ENCODE measurements around the gene GABRB3. TPM values are rescaled to one million over a fixed set of nuclear protein-coding genes. Genes with fewer than 3 reads are reported as not detected.

GABRB3 gene
- polyA plus RNA-seq, 1 donor from 2014 or later = 78.3 TPM

DNA sequence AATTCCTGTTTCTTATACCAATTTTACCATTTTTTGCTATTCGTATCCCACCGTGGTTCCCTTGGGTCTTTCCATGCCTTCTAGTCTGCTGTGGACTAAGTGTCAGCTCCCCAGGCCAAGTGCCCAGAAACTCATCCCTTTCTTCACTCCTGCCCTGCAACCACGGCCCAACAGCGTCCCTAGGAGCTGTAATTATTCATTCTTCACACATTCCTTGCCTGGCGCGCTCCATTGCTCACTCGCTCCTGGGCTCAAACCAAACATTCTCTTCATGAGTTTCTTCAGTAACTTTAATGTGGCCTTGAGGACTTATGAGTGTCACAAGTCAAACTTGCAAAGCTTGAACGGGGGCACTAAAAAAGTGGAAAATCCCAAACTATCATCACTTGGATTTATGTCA is 15.7 kb downstream of the GABRB3 start:
- Histone ChIP-seq H3F3A (ENCODE audit: insufficient read depth, low read length, poor library complexity, severe bottlenecking) (no peaks in the 10 kb centered on the region), H3K27me3 (ENCODE audit: insufficient read depth, low read depth, low read length) (no peaks in the 10 kb centered on the region), H4K20me1 (ENCODE audit: insufficient read depth) (peaks cover 2% of the 10 kb centered on the region), H3K4me3 (ENCODE audit: low read length) (no peak overlapping the region), H3K79me2 (replicated peaks; ENCODE audit: insufficient read depth, low read length) (peaks cover 27% of the 10 kb centered on the region), H3K27ac (ENCODE audit: low read length) (no peak overlapping the region), H2AFZ (ENCODE audit: low read depth, low read length) (no peak overlapping the region), H3K36me3 (ENCODE audit: insufficient read depth, low read length) (no peaks in the 10 kb centered on the region), H3K9ac (ENCODE audit: low read length) (no peak overlapping the region), H3K9me3 (ENCODE audit: low read length) (no peaks in the 10 kb centered on the region), H3K9me2 (ENCODE audit: insufficient read depth, low read length) (no peaks in the 10 kb centered on the region), H3K4me2 (ENCODE audit: low read length) (no peak overlapping the region)
- TF ChIP-seq, protein P1, sequence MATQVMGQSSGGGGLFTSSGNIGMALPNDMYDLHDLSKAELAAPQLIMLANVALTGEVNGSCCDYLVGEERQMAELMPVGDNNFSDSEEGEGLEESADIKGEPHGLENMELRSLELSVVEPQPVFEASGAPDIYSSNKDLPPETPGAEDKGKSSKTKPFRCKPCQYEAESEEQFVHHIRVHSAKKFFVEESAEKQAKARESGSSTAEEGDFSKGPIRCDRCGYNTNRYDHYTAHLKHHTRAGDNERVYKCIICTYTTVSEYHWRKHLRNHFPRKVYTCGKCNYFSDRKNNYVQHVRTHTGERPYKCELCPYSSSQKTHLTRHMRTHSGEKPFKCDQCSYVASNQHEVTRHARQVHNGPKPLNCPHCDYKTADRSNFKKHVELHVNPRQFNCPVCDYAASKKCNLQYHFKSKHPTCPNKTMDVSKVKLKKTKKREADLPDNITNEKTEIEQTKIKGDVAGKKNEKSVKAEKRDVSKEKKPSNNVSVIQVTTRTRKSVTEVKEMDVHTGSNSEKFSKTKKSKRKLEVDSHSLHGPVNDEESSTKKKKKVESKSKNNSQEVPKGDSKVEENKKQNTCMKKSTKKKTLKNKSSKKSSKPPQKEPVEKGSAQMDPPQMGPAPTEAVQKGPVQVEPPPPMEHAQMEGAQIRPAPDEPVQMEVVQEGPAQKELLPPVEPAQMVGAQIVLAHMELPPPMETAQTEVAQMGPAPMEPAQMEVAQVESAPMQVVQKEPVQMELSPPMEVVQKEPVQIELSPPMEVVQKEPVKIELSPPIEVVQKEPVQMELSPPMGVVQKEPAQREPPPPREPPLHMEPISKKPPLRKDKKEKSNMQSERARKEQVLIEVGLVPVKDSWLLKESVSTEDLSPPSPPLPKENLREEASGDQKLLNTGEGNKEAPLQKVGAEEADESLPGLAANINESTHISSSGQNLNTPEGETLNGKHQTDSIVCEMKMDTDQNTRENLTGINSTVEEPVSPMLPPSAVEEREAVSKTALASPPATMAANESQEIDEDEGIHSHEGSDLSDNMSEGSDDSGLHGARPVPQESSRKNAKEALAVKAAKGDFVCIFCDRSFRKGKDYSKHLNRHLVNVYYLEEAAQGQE (IDR thresholded peaks at IDR 0.05; ENCODE audit: borderline replicate concordance) = no peak
- TF ChIP-seq MXI1 (conservative IDR thresholded peaks at IDR 0.05; ENCODE audit: poor library complexity, severe bottlenecking) = no peak
- no peak for TF ChIP-seq EP300 (conservative IDR thresholded peaks at IDR 0.05; ENCODE audit: poor library complexity, severe bottlenecking)
- TF ChIP-seq TAF1 (IDR thresholded peaks at IDR 0.05; ENCODE audit: low read depth) = no peak
- TF ChIP-seq SMC3 (conservative IDR thresholded peaks at IDR 0.05; ENCODE audit: poor library complexity) = no peak
- TF ChIP-seq, protein P2, sequence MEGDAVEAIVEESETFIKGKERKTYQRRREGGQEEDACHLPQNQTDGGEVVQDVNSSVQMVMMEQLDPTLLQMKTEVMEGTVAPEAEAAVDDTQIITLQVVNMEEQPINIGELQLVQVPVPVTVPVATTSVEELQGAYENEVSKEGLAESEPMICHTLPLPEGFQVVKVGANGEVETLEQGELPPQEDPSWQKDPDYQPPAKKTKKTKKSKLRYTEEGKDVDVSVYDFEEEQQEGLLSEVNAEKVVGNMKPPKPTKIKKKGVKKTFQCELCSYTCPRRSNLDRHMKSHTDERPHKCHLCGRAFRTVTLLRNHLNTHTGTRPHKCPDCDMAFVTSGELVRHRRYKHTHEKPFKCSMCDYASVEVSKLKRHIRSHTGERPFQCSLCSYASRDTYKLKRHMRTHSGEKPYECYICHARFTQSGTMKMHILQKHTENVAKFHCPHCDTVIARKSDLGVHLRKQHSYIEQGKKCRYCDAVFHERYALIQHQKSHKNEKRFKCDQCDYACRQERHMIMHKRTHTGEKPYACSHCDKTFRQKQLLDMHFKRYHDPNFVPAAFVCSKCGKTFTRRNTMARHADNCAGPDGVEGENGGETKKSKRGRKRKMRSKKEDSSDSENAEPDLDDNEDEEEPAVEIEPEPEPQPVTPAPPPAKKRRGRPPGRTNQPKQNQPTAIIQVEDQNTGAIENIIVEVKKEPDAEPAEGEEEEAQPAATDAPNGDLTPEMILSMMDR (IDR thresholded peaks at IDR 0.05; ENCODE audit: poor library complexity, severe bottlenecking) = no peak
- no peak for TF ChIP-seq POLR2AphosphoS5 (IDR thresholded peaks at IDR 0.05)
- no peak for TF ChIP-seq RAD21 (conservative IDR thresholded peaks at IDR 0.05)
- no peak for TF ChIP-seq EZH2 (IDR thresholded peaks at IDR 0.05; ENCODE audit: borderline replicate concordance, insufficient read depth, low read length, poor library complexity, severe bottlenecking)

DNA sequence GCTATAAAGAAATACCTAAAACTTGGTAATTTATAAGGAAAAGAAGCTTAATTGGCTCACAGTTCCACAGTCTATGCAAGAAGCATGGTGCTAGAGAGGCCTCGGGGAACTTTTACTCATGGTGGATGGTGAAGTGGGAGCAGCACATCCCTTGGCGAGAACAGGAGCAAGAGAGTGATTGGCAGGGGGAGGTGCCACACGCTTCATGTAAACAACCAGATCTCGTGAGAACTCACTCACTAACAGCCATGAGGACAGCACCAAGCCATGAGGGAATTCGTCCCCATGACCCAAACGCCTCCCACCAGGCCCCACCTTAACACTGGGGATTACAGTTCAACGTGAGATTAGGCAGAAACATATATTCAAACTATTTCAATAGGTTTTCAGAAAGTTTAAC is 28.0 kb downstream of the GABRB3 start:
- TF ChIP-seq EZH2 (IDR thresholded peaks at IDR 0.05; ENCODE audit: borderline replicate concordance, insufficient read depth, low read length, poor library complexity, severe bottlenecking) = no peak
- no peaks in the 10 kb centered on the region for H3K9me3 ChIP-seq (ENCODE audit: low read length)
- no peak overlapping the region for H3K4me2 ChIP-seq (ENCODE audit: low read length)
- H3K4me3 ChIP-seq (ENCODE audit: low read length) = no peak overlapping the region
- no peak overlapping the region for H2AFZ ChIP-seq (ENCODE audit: low read depth, low read length)
- H3K9me2 ChIP-seq (ENCODE audit: insufficient read depth, low read length) = no peaks in the 10 kb centered on the region
- H3K9ac ChIP-seq (ENCODE audit: low read length) = no peak overlapping the region
- H3K27me3 ChIP-seq (ENCODE audit: insufficient read depth, low read depth, low read length) = no peaks in the 10 kb centered on the region
- no peaks in the 10 kb centered on the region for H3K79me2 ChIP-seq (replicated peaks; ENCODE audit: insufficient read depth, low read length)
- H3K27ac ChIP-seq (ENCODE audit: low read length) = no peak overlapping the region
- H4K20me1 ChIP-seq (ENCODE audit: insufficient read depth) = no peaks in the 10 kb centered on the region
- no peaks in the 10 kb centered on the region for H3F3A ChIP-seq (ENCODE audit: insufficient read depth, low read length, poor library complexity, severe bottlenecking)
- no peaks in the 10 kb centered on the region for H3K36me3 ChIP-seq (ENCODE audit: insufficient read depth, low read length)

DNA sequence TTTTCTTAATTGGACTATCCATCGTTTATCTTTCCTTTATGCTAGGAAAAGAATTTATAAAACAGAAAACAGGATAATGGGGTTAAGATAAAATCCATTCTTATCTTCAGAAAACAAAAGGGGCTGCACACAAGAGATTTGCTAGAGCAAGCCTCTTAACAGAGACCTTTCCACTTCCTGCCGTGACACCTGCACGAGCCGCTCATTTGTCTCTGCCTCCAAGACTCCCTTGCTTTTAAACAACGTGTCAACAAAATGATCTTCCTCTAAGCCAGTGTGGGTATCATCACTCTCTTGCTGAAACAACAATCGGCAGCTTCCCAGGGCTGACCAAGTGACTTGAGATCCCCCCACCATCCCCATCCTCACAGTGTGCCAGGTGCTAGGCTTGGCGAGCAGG is 33.1 kb downstream of the GABRB3 start:
- peaks cover 5% of the 10 kb centered on the region for H3K9me3 ChIP-seq (ENCODE audit: low read length)
- H3K36me3 ChIP-seq (ENCODE audit: insufficient read depth, low read length) = no peaks in the 10 kb centered on the region
- no peak overlapping the region for H3K4me2 ChIP-seq (ENCODE audit: low read length)
- no peak overlapping the region for H3K9ac ChIP-seq (ENCODE audit: low read length)
- H3K27ac ChIP-seq (ENCODE audit: low read length) = no peak overlapping the region
- H3K9me2 ChIP-seq (ENCODE audit: insufficient read depth, low read length) = no peaks in the 10 kb centered on the region
- TF ChIP-seq EZH2 (IDR thresholded peaks at IDR 0.05; ENCODE audit: borderline replicate concordance, insufficient read depth, low read length, poor library complexity, severe bottlenecking) = no peak
- TF ChIP-seq, protein P2 (IDR thresholded peaks at IDR 0.05; ENCODE audit: poor library complexity, severe bottlenecking) = no peak
- no peak for TF ChIP-seq MXI1 (conservative IDR thresholded peaks at IDR 0.05; ENCODE audit: poor library complexity, severe bottlenecking)
- TF ChIP-seq TAF1 (IDR thresholded peaks at IDR 0.05; ENCODE audit: low read depth) = no peak
- TF ChIP-seq EP300 (conservative IDR thresholded peaks at IDR 0.05; ENCODE audit: poor library complexity, severe bottlenecking) = no peak
- no peak for TF ChIP-seq SMC3 (conservative IDR thresholded peaks at IDR 0.05; ENCODE audit: poor library complexity)
- TF ChIP-seq RAD21 (conservative IDR thresholded peaks at IDR 0.05) = no peak
- TF ChIP-seq, protein P1 (IDR thresholded peaks at IDR 0.05; ENCODE audit: borderline replicate concordance) = no peak
- no peak for TF ChIP-seq POLR2AphosphoS5 (IDR thresholded peaks at IDR 0.05)
- no peaks in the 10 kb centered on the region for H4K20me1 ChIP-seq (ENCODE audit: insufficient read depth)
- peaks cover 1% of the 10 kb centered on the region for H3K79me2 ChIP-seq (replicated peaks; ENCODE audit: insufficient read depth, low read length)
- H3F3A ChIP-seq (ENCODE audit: insufficient read depth, low read length, poor library complexity, severe bottlenecking) = no peaks in the 10 kb centered on the region
- H3K4me3 ChIP-seq (ENCODE audit: low read length) = no peak overlapping the region
- H3K27me3 ChIP-seq (ENCODE audit: insufficient read depth, low read depth, low read length) = no peaks in the 10 kb centered on the region
- no peak overlapping the region for H2AFZ ChIP-seq (ENCODE audit: low read depth, low read length)
